ENCODE measurements around the gene LCAT.
"Not testable (repeated sequence)": the region's sequence is repeated elsewhere in the genome, so short reads cannot be mapped to it uniquely, and the experiment has no call there.

Gene LCAT

GRCh38 chr16:67972285-67972684, 28.4 kb upstream of the LCAT start:
- DNase-seq; in situ Hi-C loops (cut with HindIII; ENCODE audit: low pct_ligation_motif_present, low pct_unique_long_range_greater_than_20kb, low sequenced_read_pairs): not testable (repeated sequence)

GRCh38 chr16:67971111-67971510, 27.2 kb upstream of the LCAT start:
- DNase-seq: no peak
- in situ Hi-C loops (cut with HindIII; ENCODE audit: low pct_ligation_motif_present, low pct_unique_long_range_greater_than_20kb, low sequenced_read_pairs): no loop called here

DNA sequence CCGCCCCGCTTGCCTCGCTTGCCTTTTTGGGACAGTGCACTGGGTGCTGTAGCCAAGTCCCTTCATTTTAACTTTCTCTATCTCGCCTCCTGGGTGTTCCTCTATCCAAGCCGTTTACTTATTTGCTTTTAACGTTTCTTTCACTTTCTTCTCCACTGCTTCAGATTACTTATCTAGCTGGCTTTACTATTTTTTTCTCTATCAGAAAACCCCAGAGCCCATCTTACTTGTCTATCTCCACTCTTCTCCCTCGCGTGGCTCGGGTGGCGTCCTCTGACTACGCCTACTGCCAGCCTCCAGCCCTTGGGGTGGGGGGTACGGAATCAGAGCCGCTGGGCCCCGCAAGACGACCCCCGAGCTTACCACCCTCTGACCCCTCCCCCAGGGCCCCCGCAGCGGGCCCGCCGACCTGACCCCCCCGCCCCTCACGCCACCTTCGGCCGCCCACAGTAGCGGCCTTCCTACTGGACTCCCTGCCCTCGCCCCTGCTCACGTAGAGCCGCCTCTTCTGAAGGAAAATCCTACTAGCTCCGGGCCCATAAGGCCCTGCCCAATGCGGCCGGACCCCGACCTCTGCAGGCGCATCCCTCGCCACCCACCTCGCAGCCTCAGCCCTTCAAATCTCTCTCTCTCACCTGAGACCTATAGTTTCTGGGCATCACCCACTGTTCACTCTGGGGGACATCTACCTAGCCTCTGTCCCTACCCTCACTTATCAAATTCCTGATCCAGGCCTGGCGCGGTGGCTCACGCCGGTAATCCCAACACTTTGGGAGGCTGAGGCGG, 25.5 kb upstream of the LCAT start:
- peak; percentile 28 for DNase-seq
- in situ Hi-C loops (cut with HindIII; ENCODE audit: low pct_ligation_motif_present, low pct_unique_long_range_greater_than_20kb, low sequenced_read_pairs): no loop called here

DNA sequence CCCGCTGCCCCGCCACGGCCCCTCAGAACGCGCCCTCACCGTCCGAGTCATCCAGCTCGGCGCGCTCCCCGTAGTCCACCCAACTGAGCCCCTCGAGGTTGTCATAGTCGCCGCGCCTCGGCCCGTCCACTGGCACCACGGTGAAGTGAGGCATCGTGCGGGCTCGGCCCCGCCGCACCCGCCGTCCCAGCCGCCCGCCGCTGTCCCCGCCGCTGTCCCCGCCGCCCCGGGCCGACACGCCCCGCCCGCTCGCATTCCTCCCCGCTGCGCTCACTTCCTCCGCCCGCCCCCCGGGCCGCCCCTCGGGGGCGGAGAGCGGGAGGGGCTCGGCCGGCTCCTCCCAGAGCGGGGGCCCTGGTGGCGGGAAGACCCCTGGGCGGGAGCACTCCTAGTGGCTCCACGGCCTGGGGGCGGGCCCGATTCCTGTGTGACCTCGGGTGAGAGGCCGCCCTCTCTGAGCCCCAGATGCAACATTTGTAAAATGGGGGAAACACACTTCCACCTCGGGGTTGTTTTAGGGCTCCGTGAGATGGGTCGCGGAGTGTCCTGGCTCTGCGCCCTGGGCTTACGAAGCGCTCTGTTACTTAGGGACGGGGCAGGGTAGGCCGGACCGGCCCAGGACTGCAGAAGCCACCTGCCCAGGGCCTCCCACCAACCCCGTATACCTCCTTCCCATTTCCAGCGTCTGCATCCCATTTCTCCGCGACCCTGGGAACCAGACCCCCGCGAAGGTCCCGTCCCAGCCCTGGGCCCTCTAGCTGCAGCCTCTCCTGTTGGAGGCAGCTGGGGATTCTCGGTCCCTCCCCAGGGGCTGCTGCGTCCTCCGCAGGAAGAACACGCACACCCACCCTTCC, 24.7 kb upstream of the LCAT start, which contains the start of gene SLC12A4:
Gene SLC12A4, minus strand, starts transcription at position 238 of the 854 bp plus-strand sequence. Its CDS starts 84 bp downstream, at position 154.
- DNase-seq: peak; percentile 95

DNA sequence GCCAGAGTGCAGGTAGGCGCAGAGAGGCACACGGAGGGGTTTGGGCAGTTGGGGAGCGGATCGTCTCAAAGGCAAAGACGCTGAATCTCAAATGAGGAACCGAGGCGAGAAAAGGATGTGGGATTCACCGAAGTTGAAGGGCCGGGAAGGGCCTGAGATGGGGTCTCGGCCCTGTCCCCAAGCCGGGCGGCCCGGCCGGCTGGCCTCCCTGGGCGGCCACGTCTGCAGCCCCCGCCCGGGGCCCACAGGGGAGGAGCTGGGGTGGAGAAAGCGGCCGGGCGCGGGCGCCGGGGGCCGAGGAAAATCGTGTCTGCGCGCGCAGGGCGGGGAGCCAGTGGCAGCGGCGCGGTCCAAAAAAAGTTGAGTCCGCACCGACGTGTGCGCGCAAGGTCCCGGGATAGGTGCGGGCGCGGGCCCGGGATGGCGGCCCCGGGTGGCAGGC, 24.1 kb upstream of the LCAT start:
- in situ Hi-C loops (cut with HindIII; ENCODE audit: low pct_ligation_motif_present, low pct_unique_long_range_greater_than_20kb, low sequenced_read_pairs): no loop called here
- DNase-seq: peak; percentile 57

More for the DNA sequence above, 24.7 kb upstream of the LCAT start, which contains the start of gene SLC12A4:
- in situ Hi-C loops (cut with HindIII; ENCODE audit: low pct_ligation_motif_present, low pct_unique_long_range_greater_than_20kb, low sequenced_read_pairs): no loop called here

DNA sequence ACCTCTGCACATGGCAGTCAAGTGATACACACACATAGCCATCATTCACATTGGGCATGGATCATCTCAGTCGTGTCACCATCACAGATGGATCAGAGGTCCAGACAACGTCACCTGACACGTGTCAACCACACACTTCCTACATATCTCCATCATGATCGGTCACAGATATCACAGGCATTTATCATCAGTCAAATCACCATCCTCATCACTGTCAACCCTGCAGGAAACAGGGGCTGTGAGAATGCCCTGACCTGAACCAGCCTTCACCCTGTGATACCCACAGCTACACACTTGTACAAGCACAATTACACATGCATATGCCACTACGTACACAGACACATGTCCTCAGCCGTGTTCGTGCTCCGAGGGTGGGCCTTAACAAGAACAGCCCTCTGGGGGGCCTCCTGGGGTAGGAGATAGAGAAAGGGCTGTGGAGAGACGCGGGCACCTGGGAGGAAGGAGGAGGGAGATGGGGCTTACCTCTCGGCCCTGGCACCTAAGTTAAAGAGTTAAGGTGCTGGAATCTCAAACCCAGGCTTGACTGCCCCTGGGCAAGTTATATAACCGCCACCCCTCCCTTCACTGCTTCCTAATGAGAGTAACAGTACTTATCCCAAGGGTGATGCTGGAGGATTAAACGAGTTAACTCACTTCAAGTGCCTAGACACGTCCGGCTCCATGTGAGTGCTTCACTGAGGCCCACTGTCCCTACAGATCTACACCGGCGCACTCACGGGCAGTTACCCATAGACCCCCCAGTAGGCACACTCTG, 23.4 kb upstream of the LCAT start:
- in situ Hi-C loops (cut with HindIII; ENCODE audit: low pct_ligation_motif_present, low pct_unique_long_range_greater_than_20kb, low sequenced_read_pairs): no loop called here
- peak; percentile 24 for DNase-seq

- in situ Hi-C loops (cut with HindIII; ENCODE audit: low pct_ligation_motif_present, low pct_unique_long_range_greater_than_20kb, low sequenced_read_pairs): no loop called here
- peak; percentile 30 for DNase-seq
Measured at GRCh38 chr16:67966549-67967182, 22.7 kb upstream of the LCAT start.

- DNase-seq: no peak
- in situ Hi-C loops (cut with HindIII; ENCODE audit: low pct_ligation_motif_present, low pct_unique_long_range_greater_than_20kb, low sequenced_read_pairs): no loop called here
Measured at GRCh38 chr16:67965668-67966548, 22.0 kb upstream of the LCAT start.

DNA sequence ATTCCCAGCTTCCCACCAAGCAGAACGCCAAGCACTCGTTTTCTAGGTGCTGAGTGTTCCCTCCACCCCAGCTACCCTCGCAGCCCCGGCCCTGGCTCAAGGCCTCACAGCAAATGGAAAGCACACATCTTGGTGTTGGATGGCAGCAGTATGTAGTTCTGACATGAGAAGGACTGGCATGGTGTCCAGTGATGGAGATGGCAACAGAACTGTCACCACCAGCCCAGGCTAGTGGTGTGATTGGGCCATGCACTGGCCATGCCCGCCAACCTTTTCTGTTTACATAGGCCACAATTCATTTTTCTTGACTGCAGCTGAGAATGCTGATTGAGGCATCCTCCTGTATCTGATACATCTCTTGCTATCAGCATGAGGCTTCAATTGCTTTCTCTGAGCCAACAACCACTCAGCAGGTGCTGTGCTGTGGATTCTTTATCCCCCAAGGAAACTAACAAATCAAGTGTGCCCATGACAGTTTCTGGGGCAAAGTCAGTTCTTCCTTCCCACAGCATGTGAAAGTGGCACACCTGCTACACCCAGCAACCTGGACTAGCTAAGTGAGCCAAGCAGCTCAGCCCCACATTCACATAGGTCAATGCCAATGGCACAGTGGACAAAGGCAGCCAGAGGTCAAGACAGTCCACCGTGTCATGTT, 20.7 kb upstream of the LCAT start:
- DNase-seq: no peak
- in situ Hi-C loops (cut with HindIII; ENCODE audit: low pct_ligation_motif_present, low pct_unique_long_range_greater_than_20kb, low sequenced_read_pairs): no loop called here

DNA sequence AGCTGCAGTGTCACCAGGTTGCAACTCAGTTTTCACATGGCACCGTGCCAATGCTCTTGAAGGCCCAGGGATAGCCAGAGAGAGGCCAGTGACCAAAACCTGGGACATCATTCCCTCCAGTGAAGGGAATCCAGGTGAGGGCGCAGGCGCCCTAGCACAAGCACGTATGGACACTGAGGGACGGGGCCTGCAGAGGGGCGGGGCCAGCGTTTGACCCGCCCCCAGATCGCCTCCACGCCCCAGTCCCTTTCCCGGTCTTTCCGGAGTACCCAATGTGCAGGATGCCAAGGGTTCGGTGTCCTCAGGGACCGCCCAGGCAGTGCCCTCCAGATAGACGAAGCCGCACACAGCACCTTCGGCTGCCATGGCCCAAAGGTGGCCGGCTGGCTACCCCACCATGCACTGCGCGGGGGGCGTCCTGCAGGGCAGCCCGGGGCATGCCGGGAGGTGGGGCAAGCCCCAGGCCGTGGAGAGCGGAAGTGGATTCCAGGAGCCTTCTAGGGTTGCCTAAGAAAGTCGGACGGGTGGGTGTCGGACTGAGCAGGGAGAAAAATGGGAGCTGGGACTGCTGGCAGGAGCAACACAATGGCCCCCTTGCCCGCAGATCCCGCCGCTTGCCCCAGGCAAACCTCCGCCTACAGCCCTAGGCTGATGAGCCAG, 19.9 kb upstream of the LCAT start:
- DNase-seq: no peak
- in situ Hi-C loops (cut with HindIII; ENCODE audit: low pct_ligation_motif_present, low pct_unique_long_range_greater_than_20kb, low sequenced_read_pairs): no loop called here

GRCh38 chr16:67963292-67963661, 19.4 kb upstream of the LCAT start:
- in situ Hi-C loops (cut with HindIII; ENCODE audit: low pct_ligation_motif_present, low pct_unique_long_range_greater_than_20kb, low sequenced_read_pairs): no loop called here
- DNase-seq: no peak

- no peak for DNase-seq
- in situ Hi-C loops (cut with HindIII; ENCODE audit: low pct_ligation_motif_present, low pct_unique_long_range_greater_than_20kb, low sequenced_read_pairs): no loop called here
Measured at GRCh38 chr16:67962135-67962534, 18.2 kb upstream of the LCAT start.

DNA sequence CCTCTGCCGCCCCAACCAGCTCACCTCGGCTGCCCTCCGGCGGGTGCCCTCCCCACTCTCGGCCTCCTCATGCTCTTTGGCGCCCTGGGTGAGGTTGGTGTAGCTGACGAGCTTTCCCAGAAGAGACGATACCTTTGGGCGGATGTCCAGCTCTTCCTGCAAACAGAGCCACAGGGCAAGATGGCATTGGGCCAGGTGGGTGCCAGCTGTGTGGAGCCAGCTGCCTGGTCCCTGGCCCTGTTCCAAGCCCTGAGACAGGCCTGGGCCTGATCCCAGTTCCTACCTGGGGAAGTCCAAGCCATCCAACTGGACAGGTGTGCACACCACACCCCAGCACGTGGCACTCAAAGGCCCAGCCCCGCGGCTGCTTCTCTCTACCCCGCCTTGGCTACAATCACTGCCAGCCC, 17.6 kb upstream of the LCAT start:
- no peak for DNase-seq
- in situ Hi-C loops (cut with HindIII; ENCODE audit: low pct_ligation_motif_present, low pct_unique_long_range_greater_than_20kb, low sequenced_read_pairs): no loop called here

GRCh38 chr16:67959536-67960329, 15.8 kb upstream of the LCAT start:
- DNase-seq: no peak
- in situ Hi-C loops (cut with HindIII; ENCODE audit: low pct_ligation_motif_present, low pct_unique_long_range_greater_than_20kb, low sequenced_read_pairs): no loop called here

DNA sequence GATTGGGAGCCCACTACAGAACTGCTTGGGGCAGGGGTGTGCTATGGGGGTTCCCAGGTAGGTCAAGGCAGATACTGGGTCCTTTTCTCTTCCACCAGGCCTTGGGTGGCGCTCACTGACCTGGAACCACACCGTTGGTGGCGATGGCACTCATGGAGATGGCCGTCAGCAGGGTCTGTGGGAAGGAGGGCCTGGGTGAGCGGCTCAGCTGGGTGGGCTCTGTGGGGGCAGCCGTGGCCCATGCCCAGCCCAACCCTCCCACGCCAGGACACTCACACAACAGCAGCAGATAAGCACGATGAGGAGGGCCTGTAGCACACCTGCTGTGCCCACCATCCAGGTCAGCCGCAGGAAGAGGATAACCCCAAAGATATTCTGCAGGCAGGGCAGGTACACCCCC, 13.7 kb upstream of the LCAT start:
- DNase-seq: no peak
- in situ Hi-C loops (cut with HindIII; ENCODE audit: low pct_ligation_motif_present, low pct_unique_long_range_greater_than_20kb, low sequenced_read_pairs): no loop called here

Data from ACHN (cell line).